B cell (primary cell): Measurements from ENCODE around the gene SLF2.

Experiments used
- CTCF ChIP-seq: fragments of 200-600 bp; IDR thresholded peaks from one replicate; pipeline ENCODE4 v1.8.0; 2022; ENCODE audit warnings: antibody characterized with exemption, mild to moderate bottlenecking
- EZH2 ChIP-seq: IDR thresholded peaks from 2 replicates; pipeline ENCODE4 v1.6.1; 2012; ENCODE audit warnings: borderline replicate concordance, low read depth, mild to moderate bottlenecking, moderate library complexity, low read length; ENCODE audit not compliant: insufficient read depth, poor library complexity, severe bottlenecking

DNA sequence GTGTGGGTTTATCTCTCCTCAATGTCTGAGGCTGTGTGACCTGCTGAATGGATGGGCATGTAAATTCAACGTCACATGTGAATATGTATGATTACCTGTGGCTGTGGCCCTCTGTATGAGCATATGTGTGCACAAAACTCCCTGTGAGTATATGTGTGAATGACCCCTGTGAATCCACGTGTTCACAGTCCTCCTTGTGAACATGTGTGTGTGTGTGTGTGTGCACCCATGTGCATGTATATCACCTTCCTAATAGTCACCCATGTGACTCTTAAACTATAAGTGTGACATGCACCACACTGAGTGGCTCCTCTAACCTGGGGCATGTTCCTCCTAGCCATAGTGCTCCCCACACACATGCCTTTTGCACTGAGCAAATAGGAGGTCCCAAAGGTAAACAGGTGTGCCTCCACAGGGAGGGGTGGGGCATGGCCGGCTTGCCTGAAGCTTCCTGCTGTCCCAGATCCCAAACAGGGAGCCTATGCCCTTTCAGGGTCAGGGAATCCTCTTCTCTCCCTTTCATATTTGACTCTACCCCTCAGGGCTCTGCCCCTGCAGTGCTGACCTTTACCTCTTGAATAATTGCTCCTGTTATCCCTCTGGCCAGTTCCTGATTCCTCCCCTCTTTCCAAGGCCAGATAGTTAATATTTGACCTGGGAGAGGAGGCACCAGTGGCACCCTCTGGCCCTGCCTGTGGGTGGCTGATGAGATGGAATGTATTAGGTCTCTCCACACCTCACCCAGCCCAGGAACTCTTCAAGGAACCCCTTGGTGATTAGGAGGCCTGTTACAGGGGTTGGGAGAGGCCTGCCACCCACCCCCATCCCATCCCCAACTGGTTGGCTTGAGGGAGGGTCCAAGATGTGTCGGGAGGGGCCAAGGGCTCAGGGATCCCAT is 58.4 kb downstream of the SLF2 start:
- TF ChIP-seq CTCF (no peak), EZH2 (no peak)
